Amygdala (tissue), 56 donors: ENCODE measurements around the gene MRAP2.

Experiments used
- DNase-seq, 56 donors: peaks; one replicate each; lab custom pipeline; 2025; lab: John Stamatoyannopoulos, UW

The MRAP2 gene, protein sequence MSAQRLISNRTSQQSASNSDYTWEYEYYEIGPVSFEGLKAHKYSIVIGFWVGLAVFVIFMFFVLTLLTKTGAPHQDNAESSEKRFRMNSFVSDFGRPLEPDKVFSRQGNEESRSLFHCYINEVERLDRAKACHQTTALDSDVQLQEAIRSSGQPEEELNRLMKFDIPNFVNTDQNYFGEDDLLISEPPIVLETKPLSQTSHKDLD

DNA sequence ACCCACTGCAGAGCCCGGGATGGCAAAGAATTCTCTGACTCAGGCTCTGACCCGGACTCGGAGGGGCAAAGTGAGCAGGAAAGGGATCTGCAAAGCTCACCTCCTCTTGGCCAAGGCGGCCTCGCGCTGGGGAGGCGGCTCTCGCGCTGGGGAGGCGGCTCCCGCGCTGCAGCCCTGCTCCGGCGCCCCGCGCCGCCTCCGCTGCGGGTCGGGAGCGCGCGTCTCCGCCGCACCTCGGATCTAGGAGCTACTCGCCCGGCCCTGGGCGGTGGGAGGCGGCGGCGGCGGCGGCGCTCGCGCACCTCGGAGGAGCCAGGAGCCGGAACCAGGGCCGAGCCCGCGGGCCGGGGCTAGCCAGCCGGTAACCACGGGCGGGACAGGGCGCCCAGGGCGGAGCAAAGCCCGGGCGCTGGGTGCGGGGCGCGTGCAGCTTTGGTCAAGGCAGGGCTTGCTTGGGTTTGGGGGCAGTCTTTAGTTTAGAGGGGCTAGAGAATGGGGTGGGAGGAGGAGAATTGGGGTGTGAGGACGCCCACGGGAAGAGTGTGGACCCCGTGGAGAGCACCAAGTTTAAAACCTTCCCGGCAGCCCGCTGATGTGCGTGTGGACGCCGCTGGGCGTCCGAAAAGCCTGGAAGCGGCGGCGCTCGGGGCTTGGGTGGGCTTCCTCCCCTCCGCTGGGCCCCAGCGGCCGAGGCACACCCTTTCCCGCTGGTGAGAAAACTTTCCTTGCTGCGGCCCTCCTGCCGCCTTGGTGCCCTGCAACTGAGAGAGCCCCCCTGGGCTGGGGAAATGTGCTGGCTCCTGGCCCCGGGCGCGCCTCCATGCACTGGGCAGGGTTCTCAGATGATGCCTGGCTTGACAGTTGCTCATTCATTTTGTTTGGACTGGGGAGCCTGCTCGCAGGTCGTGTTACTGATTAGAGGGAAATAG lies at the start of gene MRAP2:
Gene MRAP2, plus strand, starts transcription at position 250 of the 929 bp plus-strand sequence. CDS start 21,547 bp downstream, outside the sequence.
- peak in 8 of 56 donors; percentile 0 to 30 (median 12) for DNase-seq

DNA sequence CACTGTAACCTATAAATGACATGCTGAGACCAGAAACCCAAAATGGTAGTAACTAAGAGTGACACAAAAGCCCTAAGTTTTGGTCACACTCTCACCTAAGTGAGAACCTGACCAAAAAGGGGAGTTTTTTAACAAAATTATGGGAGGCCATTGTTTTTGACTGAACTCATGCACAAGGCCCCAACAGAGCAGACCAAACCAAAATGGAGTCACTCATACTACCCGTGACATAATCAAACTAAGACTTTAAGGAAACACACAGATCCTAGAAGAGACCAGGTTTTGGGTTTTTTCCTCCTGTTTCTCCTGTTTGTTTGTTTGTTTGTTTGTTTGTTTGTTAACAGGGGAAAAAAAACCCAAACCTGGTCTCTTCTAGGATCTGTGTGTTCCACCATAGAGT lies 49.2 kb upstream of the MRAP2 start:
- no peak for DNase-seq

DNA sequence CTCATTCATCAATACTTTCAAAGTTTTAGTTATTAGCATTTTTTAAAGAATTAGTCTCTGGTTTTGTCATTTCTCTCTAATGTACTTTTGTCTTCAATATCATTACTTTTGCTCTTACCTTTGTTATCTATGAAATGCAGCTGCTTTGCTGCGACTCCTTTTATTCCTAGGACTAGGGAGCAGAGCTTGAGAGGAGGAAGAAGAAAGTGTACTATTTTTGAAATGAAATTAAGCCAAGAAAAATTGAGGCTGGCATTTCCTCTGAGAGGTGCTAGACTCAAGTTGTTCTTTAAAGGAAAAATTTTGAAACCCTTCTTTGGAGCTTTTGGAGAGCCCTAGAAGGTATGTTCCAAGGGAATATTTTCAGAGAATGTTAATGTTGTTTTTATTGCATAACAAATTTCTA lies 48.3 kb upstream of the MRAP2 start:
- DNase-seq, result no peak

DNA sequence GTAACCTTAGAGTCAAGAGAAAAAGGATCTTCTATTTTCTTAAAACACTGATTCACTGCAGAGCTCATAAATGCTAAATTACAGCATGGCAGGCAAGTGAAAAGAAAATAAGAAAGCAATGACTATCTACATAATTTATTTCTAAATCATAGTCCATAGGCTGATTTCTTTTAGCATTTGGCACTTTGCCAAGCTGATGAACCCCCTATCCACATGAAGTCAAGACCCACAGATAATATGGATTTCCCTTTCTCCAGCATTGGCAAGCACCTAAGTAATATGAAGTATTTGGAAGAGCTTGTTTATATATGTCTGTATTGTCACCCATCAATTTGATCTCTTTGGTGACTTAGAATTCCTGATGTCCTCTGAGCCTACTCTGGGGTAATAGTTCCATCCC lies 47.9 kb upstream of the MRAP2 start:
- DNase-seq, result no peak

DNA sequence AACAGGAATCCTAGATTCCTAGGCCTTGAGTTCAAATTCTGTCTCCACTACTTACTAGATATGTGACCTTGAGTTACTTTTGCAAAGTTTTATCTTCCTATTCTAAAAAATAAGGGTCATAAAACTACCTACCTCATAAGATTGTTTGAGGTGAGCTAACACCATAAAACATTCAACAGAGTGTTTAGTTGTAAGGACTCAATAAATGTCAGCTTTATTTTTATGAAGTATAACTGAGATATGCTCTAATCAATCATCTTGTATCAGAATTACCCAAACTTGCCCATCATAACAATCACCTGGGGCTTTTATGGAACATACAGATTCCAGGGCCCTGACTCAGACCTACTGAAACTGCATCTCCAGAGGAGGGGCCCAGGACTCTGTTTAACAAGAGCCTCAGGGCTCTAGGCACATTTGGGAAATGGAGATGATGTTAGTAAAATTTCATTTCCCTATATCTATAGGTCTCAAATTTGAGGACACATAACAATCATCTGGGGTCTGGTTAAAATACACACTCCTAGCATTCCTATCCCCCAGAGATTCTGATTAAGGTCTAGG lies 35.5 kb upstream of the MRAP2 start:
- DNase-seq, result no peak

DNA sequence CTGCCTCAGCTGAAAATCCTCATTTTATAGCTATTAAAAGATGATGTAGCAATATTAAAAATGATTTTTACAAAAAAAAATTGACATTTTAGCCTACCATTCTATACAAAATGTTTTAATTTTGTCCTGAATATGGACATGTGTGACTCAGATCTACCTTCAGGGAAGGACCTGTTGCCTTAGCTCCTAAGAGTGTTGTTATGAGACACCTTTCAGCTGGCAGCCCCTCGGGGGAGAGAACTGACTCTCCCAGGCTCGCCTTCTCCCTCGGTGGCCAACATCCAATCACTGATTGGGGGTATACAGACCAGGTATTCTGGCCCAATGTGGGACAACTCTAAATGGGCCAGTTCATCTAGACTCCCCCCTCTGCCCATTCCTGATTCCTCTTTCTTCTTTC lies 32.5 kb upstream of the MRAP2 start:
- no peak for DNase-seq

DNA sequence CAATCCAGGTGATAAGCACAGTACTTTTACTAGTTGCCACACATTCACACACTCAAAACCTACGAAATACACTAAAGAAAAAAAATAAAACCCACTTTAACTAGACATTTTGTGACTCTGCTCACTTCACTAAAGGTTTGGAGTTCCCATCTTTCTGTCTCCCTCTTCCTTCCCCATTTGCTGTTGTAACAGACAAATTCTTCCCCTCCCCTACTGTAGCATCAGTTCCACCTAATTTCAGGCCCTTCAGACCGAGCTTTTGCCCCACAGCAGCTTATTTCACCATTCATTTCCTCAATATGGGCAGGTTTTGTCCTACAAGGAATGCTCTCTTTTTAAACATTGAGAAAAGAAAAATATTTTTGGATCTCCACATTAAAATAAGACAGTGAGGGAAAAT lies 31.3 kb upstream of the MRAP2 start:
- no peak for DNase-seq

DNA sequence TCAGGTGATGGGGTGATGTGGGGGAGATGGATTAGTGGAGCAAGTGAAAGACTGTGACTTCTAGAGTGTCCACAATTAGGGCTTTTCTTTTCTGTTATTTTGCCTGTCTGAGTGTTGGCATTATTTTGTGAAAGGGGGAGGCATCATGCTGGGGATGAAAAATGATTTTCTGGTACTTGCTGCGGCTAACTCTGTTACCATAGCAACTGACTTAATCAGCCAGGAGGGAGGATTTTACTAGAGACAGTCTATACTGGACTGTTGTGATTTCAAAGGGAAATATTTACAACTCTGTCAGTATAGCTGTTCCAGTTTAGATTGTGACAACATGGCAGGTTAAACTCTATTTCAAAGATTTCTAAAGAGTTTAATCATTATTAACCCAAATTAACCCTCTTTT lies 30.4 kb upstream of the MRAP2 start:
- DNase-seq, result no peak

DNA sequence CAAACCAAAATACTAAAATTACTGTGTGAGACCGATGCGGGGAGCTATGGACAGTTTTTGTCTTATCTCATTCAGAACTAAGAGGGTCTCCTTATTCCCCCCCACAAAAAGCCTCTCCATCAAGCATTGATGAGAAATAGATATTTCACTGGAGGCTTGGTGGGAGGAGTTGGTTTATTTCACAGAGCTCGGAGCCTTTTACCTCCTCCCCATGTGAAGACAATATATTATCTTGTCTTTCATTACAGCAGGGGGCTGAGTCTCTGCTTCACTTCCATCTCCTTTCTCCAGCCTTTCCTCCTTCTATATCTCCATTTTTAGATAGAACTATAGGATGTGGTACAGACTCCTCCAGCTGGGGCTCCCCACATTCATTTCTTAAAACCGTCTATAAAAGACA lies 29.9 kb upstream of the MRAP2 start:
- no peak for DNase-seq

DNA sequence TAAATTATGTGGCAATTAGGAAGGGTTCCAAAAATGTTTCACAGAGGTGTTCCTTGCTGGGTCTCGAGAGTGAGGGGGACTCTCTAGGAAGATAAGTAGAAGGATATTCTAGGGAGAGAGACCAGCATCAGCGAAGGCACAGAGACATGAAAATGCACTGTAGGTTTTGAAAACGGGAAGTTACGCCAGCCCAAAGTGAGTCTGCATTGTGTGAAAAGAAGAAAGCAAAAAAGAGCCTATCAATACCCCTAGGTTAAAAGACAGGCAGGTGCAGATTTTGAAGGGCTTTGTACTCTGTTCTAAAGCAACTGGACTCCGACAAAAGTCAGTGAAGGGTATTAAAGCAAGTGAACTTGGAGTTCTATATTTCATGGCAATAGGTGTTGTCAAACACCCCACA lies 25.7 kb upstream of the MRAP2 start:
- DNase-seq, result no peak

DNA sequence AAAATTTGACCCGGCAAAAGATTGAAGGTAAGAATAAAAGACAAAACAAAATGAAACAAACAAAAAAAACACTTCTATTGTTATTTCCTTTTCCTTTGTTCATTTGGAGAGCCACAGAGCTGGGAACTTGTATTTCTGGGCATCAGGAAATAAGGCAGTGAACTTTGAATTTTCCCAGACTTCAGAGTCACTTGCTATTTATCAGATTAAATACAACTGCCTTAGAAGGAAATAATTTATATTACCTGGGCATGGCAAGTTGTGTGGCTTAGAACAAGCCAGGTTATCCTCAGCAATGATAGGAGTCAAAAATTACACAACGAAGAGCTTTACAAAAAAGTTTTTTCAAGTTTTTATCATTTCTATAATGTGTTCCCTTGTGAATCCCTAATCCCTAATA lies 20.2 kb upstream of the MRAP2 start:
- DNase-seq, result no peak

DNA sequence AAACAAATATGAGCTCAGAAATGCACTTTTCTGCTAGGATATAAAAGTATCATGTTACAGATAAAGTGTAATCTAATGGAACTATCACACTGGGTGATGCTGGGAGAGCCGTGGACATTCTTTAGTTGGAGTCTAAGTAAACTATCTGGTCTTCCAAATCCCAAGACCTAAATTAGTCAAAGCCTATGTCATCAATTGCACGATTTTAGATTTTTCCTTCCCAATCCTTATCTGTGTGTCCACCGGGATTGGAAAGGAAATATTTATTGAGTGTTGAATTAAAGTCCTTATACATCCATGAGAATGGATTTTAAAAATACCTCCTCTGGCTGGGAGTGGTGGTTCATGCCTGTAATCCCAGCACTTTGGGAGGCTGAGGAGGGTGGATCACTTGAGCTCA lies 19.6 kb upstream of the MRAP2 start:
- DNase-seq, result no peak

DNA sequence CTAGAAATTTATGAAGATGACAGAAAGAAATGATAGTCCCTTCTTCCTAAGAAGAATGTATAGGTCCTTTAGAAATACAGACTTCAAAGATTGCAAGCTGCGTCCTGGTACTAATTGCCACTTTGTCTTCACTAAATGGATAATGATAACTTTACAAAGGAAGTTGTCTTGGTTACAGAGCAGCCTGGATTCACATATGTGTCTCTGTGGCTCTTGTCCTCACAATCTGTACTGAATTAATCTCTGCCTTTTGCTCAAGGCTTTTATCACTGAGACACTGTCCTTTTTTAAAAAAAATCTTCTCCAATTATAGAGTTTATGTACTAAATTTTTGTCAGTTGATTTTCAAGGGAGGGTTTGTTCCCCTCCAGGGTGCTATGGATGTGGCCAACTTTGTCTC lies 17.5 kb upstream of the MRAP2 start:
- DNase-seq, result no peak

DNA sequence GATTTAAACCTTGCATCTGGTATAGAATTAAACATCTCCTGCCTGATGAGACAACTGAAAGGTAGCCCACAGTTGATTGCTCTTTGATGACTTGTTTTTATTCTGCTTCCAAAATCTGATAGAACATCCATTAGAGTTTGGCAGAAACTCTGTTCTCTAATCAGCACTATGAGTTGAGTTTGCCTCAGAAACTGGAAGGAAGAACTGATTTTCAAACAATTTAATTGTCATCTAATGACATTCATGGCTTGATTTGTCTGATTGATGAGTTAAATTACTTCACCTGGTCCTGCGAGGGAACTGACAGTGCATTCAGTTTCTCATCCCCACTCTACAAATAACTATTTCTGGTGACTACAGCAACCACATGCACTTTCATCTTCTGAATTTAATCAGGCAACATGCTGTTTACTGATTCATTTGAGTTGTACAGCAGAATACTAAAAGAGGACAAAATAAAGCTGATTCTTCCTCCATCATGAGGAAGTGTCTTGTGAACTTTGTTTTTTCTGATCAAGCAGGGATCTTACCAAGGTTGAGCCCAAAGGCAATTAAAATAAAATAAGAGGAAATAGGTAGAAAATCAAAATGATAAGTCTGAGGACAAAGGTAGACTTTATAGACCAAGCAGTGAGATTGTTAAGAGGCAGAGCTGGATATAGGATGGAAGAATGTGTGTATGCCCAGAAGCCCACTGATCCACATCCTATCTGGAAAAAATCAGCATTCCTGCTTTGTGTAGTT lies 15.7 kb upstream of the MRAP2 start:
- no peak for DNase-seq

DNA sequence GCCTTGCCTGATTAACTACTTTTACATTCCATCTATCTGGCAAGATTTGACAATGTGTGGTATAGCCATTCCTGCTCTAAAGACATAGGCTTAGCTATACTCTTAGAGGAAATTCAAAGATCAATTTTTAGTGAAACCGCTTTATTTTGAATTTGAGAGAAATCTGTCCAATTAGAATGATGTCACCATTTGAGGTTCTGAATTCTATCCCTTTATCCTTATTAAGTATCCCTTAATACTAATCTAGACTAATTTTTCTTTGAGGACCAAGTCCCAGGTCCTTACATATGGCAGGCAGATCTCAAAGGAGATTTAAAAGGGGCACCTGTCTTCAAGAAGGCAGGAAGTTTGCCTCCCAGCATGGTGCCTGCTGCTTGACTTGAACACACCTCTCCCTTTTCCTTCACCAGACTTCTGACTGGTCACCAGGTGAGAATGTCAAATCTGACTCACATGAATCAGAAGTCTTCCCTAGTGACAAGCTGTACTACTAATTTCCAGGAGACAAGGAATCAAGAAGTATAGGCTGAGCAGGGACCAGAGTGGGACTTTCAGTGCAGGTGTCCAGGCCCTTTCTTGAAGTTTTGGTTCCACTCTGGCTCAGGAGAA lies 15.0 kb upstream of the MRAP2 start:
- no peak for DNase-seq

DNA sequence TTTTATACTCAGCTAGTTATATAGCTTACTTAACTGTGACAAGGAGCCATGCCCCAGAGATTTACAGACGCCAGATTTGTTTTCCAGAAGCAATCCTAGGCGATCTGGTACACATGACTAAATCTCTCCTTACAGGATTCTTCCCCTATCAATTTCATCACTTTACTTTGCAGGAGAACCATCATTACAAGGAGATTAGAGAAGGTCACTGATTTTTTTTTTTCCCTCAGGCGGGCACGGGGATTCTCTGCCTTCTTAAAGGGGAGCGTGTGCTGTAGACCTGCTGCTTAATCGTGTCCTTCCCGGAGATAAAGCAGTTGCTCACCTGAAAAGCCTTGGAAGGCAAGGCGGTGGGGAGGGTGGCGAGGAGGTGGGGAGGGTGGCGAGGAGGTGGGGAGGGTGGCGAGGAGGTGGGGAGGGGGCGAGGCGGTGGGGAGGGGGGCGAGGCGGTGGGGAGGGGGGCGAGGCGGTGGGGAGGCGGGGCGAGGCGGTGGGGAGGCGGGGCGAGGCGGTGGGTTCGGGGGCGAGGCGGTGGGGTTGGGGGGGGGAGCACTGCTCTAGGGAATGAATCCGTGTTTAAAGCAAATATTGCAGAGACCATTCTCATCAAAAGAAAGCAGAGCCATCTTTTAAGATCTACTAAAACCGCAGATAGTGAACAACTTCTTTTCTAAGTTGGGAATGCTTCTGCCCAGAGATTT lies 14.3 kb upstream of the MRAP2 start:
- no peak for DNase-seq

DNA sequence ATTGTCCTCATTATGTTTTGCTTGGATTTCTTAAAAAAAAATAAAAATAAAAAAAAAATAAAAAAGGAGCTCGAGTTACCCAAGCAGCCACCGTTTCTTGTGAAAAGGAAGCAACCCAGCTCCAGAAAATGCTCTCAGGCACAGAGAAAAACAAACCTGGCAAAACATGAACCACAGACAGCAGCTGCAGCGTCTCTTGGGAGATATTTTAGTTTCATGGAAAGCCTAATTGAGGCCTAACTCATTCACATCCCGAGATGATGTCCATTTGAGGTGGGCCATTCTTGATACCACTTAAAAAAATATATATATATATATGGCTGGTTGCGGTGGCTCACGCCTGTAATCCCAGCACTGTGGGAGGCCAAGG lies 13.7 kb upstream of the MRAP2 start:
- DNase-seq, result no peak

DNA sequence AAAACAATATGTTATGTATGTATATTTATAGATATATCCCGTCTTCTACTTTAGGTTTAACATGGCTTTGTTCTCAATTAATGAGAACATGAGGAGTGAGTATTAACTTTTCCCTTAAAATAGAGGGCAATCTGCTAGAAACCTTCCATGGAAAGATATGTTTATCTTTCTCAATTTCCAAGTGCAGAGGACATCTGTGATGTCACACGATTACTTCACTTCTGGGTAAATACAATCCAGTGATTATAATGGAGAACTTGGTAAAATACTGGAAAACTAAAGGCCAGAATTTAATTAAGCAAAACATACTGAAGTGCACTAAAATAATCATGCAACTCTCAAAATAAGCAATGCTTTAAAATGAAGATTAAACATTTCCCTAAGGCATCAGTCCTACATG lies 11.9 kb upstream of the MRAP2 start:
- no peak for DNase-seq

DNA sequence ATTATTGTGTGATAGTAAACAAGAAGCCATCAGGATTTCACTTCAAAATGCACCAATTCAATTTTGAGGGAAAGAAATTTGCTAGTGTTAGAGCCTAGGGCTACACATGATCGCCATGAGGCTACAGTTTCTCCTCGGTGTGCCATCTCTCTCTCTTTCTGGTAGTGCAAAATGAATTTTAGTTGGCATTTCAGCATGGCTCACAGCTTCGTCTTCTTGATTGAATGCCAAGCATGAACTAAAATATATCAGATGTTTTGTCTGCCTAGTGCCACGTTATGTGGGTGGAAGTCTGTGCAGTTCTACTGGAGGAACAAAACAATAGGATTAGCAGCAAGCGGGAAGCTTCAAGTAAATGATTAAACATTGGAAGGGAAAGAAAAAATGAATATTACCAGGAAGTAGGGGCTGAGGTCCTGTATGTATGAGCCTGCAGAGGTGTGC lies 6.8 kb upstream of the MRAP2 start:
- peak in 5 of 56 donors; percentile 8 to 40 (median 16) for DNase-seq
